ENCODE data around the gene PEA15. TPM values are rescaled to one million over a fixed set of nuclear protein-coding genes. Genes with fewer than 3 reads are reported as not detected.
A peak's percentile ranks its signal among the peaks of the same experiment; 100 is the strongest.

The PEA15 gene
- total and polyA plus RNA-seq, 7 donors, result 51.2 to 232 (median 95.9) TPM

- H3K4me1 ChIP-seq, result no peaks in the 10 kb centered on the region
- WGBS, 3 donors, result 90 to 97% (median 93%) methylated on average over 2 of the region's 2 CpGs
- no peaks in the 10 kb centered on the region for H3K27me3 ChIP-seq (ENCODE audit: insufficient read depth in 3 of 3, low read length in 2 of 3)
- no peak overlapping the region for H3K4me3 ChIP-seq
- no peaks in the 10 kb centered on the region for H3K36me3 ChIP-seq (ENCODE audit: insufficient read depth in 1 of 2, low read depth in 1 of 2)
- TF ChIP-seq CTCF (IDR thresholded peaks at IDR 0.05), result no peak
- ATAC-seq, result no peak
- no peak for DNase-seq
- no peak overlapping the region for H3K27ac ChIP-seq
- no peaks in the 10 kb centered on the region for H3K9me3 ChIP-seq
- intact Hi-C loops (cut with DNase I), result no loop called here
Observed at GRCh38 chr1:160177231-160177630, 28.0 kb upstream of the PEA15 start.

GRCh38 chr1:160177667-160178066, 27.5 kb upstream of the PEA15 start:
- TF ChIP-seq CTCF (IDR thresholded peaks at IDR 0.05), result no peak
- Histone ChIP-seq H3K27me3 (ENCODE audit: insufficient read depth in 3 of 3, low read length in 2 of 3) (no peaks in the 10 kb centered on the region), H3K9me3 (no peaks in the 10 kb centered on the region), H3K36me3 (ENCODE audit: insufficient read depth in 1 of 2, low read depth in 1 of 2) (no peaks in the 10 kb centered on the region), H3K4me1 (no peaks in the 10 kb centered on the region), H3K4me3 (no peak overlapping the region), H3K27ac (no peak overlapping the region)
- 70 to 88% (median 77%) methylated on average over 1 of the region's 1 CpG for WGBS, 3 donors
- DNase-seq (no peak), ATAC-seq (peak in 1 of 4 donors; percentile 30)
- intact Hi-C loops (cut with DNase I), result no loop called here

- Histone ChIP-seq H3K4me3 (no peak overlapping the region), H3K36me3 (ENCODE audit: insufficient read depth in 1 of 2, low read depth in 1 of 2) (no peaks in the 10 kb centered on the region), H3K27ac (no peak overlapping the region), H3K4me1 (no peaks in the 10 kb centered on the region), H3K27me3 (ENCODE audit: insufficient read depth in 3 of 3, low read length in 2 of 3) (no peaks in the 10 kb centered on the region), H3K9me3 (no peaks in the 10 kb centered on the region)
- ATAC-seq (no peak), DNase-seq (no peak)
- TF ChIP-seq CTCF (IDR thresholded peaks at IDR 0.05), result no peak
- 72 to 87% (median 76%) methylated on average over 2 of the region's 2 CpGs for WGBS, 3 donors
- intact Hi-C loops (cut with DNase I), result no loop called here
Observed at GRCh38 chr1:160178731-160179130, 26.5 kb upstream of the PEA15 start.

- Histone ChIP-seq H3K27me3 (ENCODE audit: insufficient read depth in 3 of 3, low read length in 2 of 3) (no peaks in the 10 kb centered on the region), H3K36me3 (ENCODE audit: insufficient read depth in 1 of 2, low read depth in 1 of 2) (no peaks in the 10 kb centered on the region), H3K4me3 (no peak overlapping the region), H3K4me1 (no peaks in the 10 kb centered on the region), H3K9me3 (no peaks in the 10 kb centered on the region), H3K27ac (no peak overlapping the region)
- intact Hi-C loops (cut with DNase I), result no loop called here
- DNase-seq (no peak), ATAC-seq (no peak)
- WGBS, 3 donors, result 81 to 95% (median 87%) methylated on average over 4 of the region's 4 CpGs
- no peak for TF ChIP-seq CTCF (IDR thresholded peaks at IDR 0.05)
Observed at GRCh38 chr1:160179336-160179735, 25.8 kb upstream of the PEA15 start.

- intact Hi-C loops (cut with DNase I), result no loop called here
- no peak for ATAC-seq
- H3K27ac ChIP-seq, result peak overlapping the region; percentile 88
Observed at GRCh38 chr1:160186246-160186645, 18.9 kb upstream of the PEA15 start.

More at GRCh38 chr1:160186246-160186645, 18.9 kb upstream of the PEA15 start:
- Histone ChIP-seq H3K4me3 (no peak overlapping the region), H3K9me3 (no peaks in the 10 kb centered on the region), H3K36me3 (ENCODE audit: insufficient read depth in 1 of 2, low read depth in 1 of 2) (no peaks in the 10 kb centered on the region), H3K4me1 (peaks cover 30% of the 10 kb centered on the region), H3K27me3 (ENCODE audit: insufficient read depth in 3 of 3, low read length in 2 of 3) (no peaks in the 10 kb centered on the region)
- TF ChIP-seq CTCF (IDR thresholded peaks at IDR 0.05), result no peak
- 76 to 89% (median 77%) methylated on average over 7 of the region's 7 CpGs for WGBS, 3 donors
- DNase-seq, result no peak
